H9 (cell line): ENCODE results near the gene ANAPC2. TPM values are rescaled to one million over a fixed set of nuclear protein-coding genes. Genes with fewer than 3 reads are reported as not detected.

Experiments used
- DNase-seq: peaks from one replicate; pipeline ENCODE4 v3.0.0-alpha.2; 2017
- H2AFZ ChIP-seq: one replicate; pipeline ENCODE4 v1.6.1; 2013; ENCODE audit warnings: mild to moderate bottlenecking, low read length, control low read depth, moderate library complexity
- H2AK5ac ChIP-seq: 2 replicates; pipeline ENCODE4 v1.6.1; 2013; ENCODE audit warnings: low read length, control low read depth, mixed read lengths; ENCODE audit not compliant: insufficient read length
- H2BK120ac ChIP-seq: one replicate; pipeline ENCODE4 v1.6.1; 2013; ENCODE audit warnings: low read depth, mild to moderate bottlenecking, low read length, control low read depth, inconsistent platforms; ENCODE audit not compliant: poor library complexity, severe bottlenecking
- H2BK12ac ChIP-seq: 2 replicates; pipeline ENCODE4 v1.6.1; 2013; ENCODE audit warnings: low read length, control low read depth, mixed read lengths, low read depth; ENCODE audit not compliant: insufficient read length
- H2BK15ac ChIP-seq: 2 replicates; pipeline ENCODE4 v1.6.1; 2013; ENCODE audit warnings: low read depth, low read length, control low read depth
- H2BK20ac ChIP-seq: one replicate; pipeline ENCODE4 v1.6.1; 2013; ENCODE audit warnings: low read depth, mild to moderate bottlenecking, low read length, control low read depth, inconsistent platforms; ENCODE audit not compliant: poor library complexity, severe bottlenecking
- H2BK5ac ChIP-seq: 2 replicates; pipeline ENCODE4 v1.6.1; 2013; ENCODE audit warnings: low read length, control low read depth, mixed read lengths; ENCODE audit not compliant: insufficient read length
- H3K14ac ChIP-seq: 2 replicates; pipeline ENCODE4 v1.6.1; 2013; ENCODE audit warnings: low read length, control low read depth; ENCODE audit not compliant: insufficient read depth
- H3K18ac ChIP-seq: 2 replicates; pipeline ENCODE4 v1.6.1; 2013; ENCODE audit warnings: low read depth, mild to moderate bottlenecking, mixed read lengths, low read length, control low read depth; ENCODE audit not compliant: insufficient read length
- H3K23ac ChIP-seq: 2 replicates; pipeline ENCODE4 v1.6.1; 2013; ENCODE audit warnings: low read length, control low read depth, mixed read lengths, low read depth; ENCODE audit not compliant: insufficient read length
- H3K23me2 ChIP-seq: 2 replicates; pipeline ENCODE4 v1.6.1; 2013; ENCODE audit warnings: low read depth, mild to moderate bottlenecking, mixed read lengths, low read length, control low read depth; ENCODE audit not compliant: insufficient read length, poor library complexity, severe bottlenecking
- H3K27ac ChIP-seq: 2 replicates; pipeline ENCODE4 v1.5.1; 2013; ENCODE audit warnings: low read length, control low read depth, mixed read lengths, low read depth; ENCODE audit not compliant: insufficient read length
- H3K27me3 ChIP-seq: 2 replicates; pipeline ENCODE4 v1.6.1; 2013; ENCODE audit warnings: low read length, control low read depth, inconsistent platforms; ENCODE audit not compliant: insufficient read depth
- H3K4ac ChIP-seq: 2 replicates; pipeline ENCODE4 v1.6.1; 2013; ENCODE audit warnings: low read depth, mild to moderate bottlenecking, control low read depth, inconsistent platforms, low read length, moderate library complexity
- H3K4me1 ChIP-seq: 2 replicates; pipeline ENCODE4 v1.6.1; 2013; ENCODE audit warnings: low read length, control low read depth, inconsistent platforms; ENCODE audit not compliant: insufficient read depth
- H3K4me2 ChIP-seq: 2 replicates; pipeline ENCODE4 v1.6.1; 2013; ENCODE audit warnings: low read length, control low read depth, mixed read lengths; ENCODE audit not compliant: insufficient read length, insufficient read depth
- H3K56ac ChIP-seq: 2 replicates; pipeline ENCODE4 v1.6.1; 2013; ENCODE audit warnings: low read depth, mild to moderate bottlenecking, mixed read lengths, low read length, control low read depth; ENCODE audit not compliant: insufficient read length
- H3K79me1 ChIP-seq: 2 replicates; pipeline ENCODE4 v1.6.1; 2013; ENCODE audit warnings: low read depth, mild to moderate bottlenecking, moderate library complexity, low read length, control low read depth, inconsistent platforms; ENCODE audit not compliant: insufficient read depth, poor library complexity, severe bottlenecking
- H3K79me2 ChIP-seq: 2 replicates; pipeline ENCODE4 v1.6.1; 2013; ENCODE audit warnings: low read length, control low read depth, inconsistent platforms; ENCODE audit not compliant: insufficient read depth
- H3K9ac ChIP-seq: 2 replicates; pipeline ENCODE4 v1.6.1; 2013; ENCODE audit warnings: low read length, control low read depth, mixed read lengths; ENCODE audit not compliant: insufficient read length; ENCODE audit errors: extremely low read depth
- H3K9me3 ChIP-seq: one replicate; pipeline ENCODE4 v1.6.1; 2013; ENCODE audit warnings: low read depth, low read length, inconsistent platforms; ENCODE audit not compliant: control insufficient read depth
- H3T11ph ChIP-seq: one replicate; pipeline ENCODE4 v1.6.1; 2013; ENCODE audit warnings: mild to moderate bottlenecking, low read length, control low read depth, inconsistent platforms
- H4K20me1 ChIP-seq: one replicate; pipeline ENCODE4 v1.6.1; 2013; ENCODE audit not compliant: control insufficient read depth, insufficient read length, insufficient read depth
- H4K5ac ChIP-seq: 2 replicates; pipeline ENCODE4 v1.6.1; 2013; ENCODE audit warnings: low read depth, mild to moderate bottlenecking, mixed read lengths, low read length, control low read depth; ENCODE audit not compliant: insufficient read length
- H4K8ac ChIP-seq: replicated peaks from 2 replicates; pipeline ENCODE4 v1.6.1; 2013; ENCODE audit warnings: low read length, control low read depth, mixed read lengths, low read depth; ENCODE audit not compliant: insufficient read length
- H4K91ac ChIP-seq: 2 replicates; pipeline ENCODE4 v1.6.1; 2013; ENCODE audit warnings: low read depth, mild to moderate bottlenecking, moderate library complexity, mixed read lengths, low read length, control low read depth; ENCODE audit not compliant: insufficient read length
- H3K27ac Mint-ChIP-seq, 3 experiments: 2 replicates in 2 of 3; 3 replicates in 1 of 3; pipeline ENCODE4 v1.8.0; 2020 to 2021; ENCODE audit warnings: mixed read lengths in 3 of 3, mild to moderate bottlenecking in 1 of 3, moderate library complexity in 1 of 3
- H3K27me3 Mint-ChIP-seq: 2 replicates; pipeline ENCODE4 v1.8.0; 2021; ENCODE audit warnings: low read depth, mild to moderate bottlenecking, moderate library complexity, mixed read lengths
- H3K36me3 Mint-ChIP-seq, 3 experiments: 2 replicates in 2 of 3; 3 replicates in 1 of 3; pipeline ENCODE4 v1.8.0; 2020 to 2021; ENCODE audit warnings: low read depth in 3 of 3, mixed read lengths in 3 of 3; ENCODE audit not compliant: insufficient read depth in 1 of 3
- H3K4me1 Mint-ChIP-seq, 2 experiments: 2 replicates each; pipeline ENCODE4 v1.8.0; 2020; ENCODE audit warnings: mixed read lengths in 2 of 2
- H3K4me3 Mint-ChIP-seq, 2 experiments: 2 replicates in 1 of 2; 3 replicates in 1 of 2; pipeline ENCODE4 v1.8.0; 2020 to 2021; ENCODE audit warnings: mild to moderate bottlenecking in 2 of 2, mixed read lengths in 2 of 2, moderate library complexity in 1 of 2
- H3K9me3 Mint-ChIP-seq, 2 experiments: 2 replicates in 1 of 2; 3 replicates in 1 of 2; pipeline ENCODE4 v1.8.0; 2020; ENCODE audit warnings: mild to moderate bottlenecking in 2 of 2, mixed read lengths in 2 of 2, moderate library complexity in 1 of 2
- CTCF ChIP-seq: fragments of 200-600 bp; sonication (generic); conservative IDR thresholded peaks from 3 replicates; pipeline ENCODE4 v1.8.0; 2021; ENCODE audit warnings: antibody characterized with exemption, mild to moderate bottlenecking
- WGBS: extraction: QIAGEN DNeasy Blood & Tissue Kit; methylation state at CpG from one replicate; pipeline ENCODE4 v1.1.7; 2013; ENCODE audit warnings: missing lambda C conversion rate, low lambda C conversion rate, mixed read lengths; ENCODE audit not compliant: insufficient read length; ENCODE audit errors: extremely low coverage; 5-methylcytosine and 5-hydroxymethylcytosine counted together
- total RNA-seq: library from RNA; stranded (reverse); gene quantifications from 2 replicates; pipeline ENCODE4 v1.2.1, GENCODE V29; 2021

The ANAPC2 gene
- total RNA-seq, 1 experiment from 2014 or later = 54.8 TPM

- Mint-ChIP-seq H3K9me3 (no peaks in the 10 kb centered on the region), H3K4me3 (no peak overlapping the region), H3K4me1 (peaks cover 2 to 3% of the 10 kb centered on the region in 2 experiments), H3K36me3 (no peaks in the 10 kb centered on the region), H3K27me3 (no peaks in the 10 kb centered on the region; the same call in 1 of the 2 replicates), H3K27ac (no peak overlapping the region)
- Histone ChIP-seq H4K20me1 (no peaks in the 10 kb centered on the region), H3K4me2 (no peak overlapping the region), H3T11ph (no peak overlapping the region), H3K23me2 (peaks cover 4% of the 10 kb centered on the region), H3K14ac (no peak overlapping the region), H4K5ac (no peak overlapping the region), H2BK15ac (no peak overlapping the region), H3K18ac (no peak overlapping the region), H2BK20ac (no peak overlapping the region), H2BK12ac (no peak overlapping the region), H3K4me1 (no peaks in the 10 kb centered on the region), H2AK5ac (no peak overlapping the region), H3K27me3 (no peaks in the 10 kb centered on the region), H3K56ac (no peak overlapping the region), H4K91ac (no peak overlapping the region), H2AFZ (no peak overlapping the region), H3K9me3 (no peaks in the 10 kb centered on the region), H4K8ac (no peak overlapping the region), H3K79me2 (no peaks in the 10 kb centered on the region), H3K9ac (no peak overlapping the region), H2BK120ac (no peak overlapping the region), H3K4ac (no peak overlapping the region), H3K27ac (no peak overlapping the region), H2BK5ac (no peak overlapping the region), H3K79me1 (no peaks in the 10 kb centered on the region), H3K23ac (no peak overlapping the region)
- WGBS = no CpG with 5 or more reads among the region's 27 CpGs
- no peak for TF ChIP-seq CTCF
- DNase-seq = no peak
Observed at GRCh38 chr9:137228968-137229896, 40.9 kb upstream of the ANAPC2 start.
